ENCODE data around the gene TIGD3.

DNA sequence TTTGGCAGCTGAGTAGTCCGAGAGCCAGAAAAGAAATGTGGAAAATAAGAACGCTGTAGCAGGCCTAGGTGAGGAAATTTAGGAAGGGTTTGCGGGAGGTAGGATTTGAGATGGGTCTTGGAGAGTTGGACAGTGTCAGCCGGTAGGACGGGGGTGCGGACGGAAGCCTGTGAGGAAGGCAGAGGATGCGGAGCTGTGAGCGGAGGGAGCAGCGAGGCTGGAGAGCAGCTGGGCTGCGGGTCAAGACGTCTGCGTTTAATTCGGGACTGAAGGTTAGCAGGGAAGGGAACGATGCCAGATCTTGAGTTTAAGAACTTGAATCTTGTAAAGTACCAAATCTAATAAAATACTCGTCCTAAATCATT, 669 bp upstream of the TIGD3 start:
- no peak for TF ChIP-seq ETV6 (IDR thresholded peaks at IDR 0.05; ENCODE audit: borderline replicate concordance in 1 of 2, low read depth in 2 of 2, low read length in 1 of 2)
- TF ChIP-seq ETV6 (CRISPR knock-in tag; IDR thresholded peaks at IDR 0.05; ENCODE audit: borderline replicate concordance) = no peak
- no peak for TF ChIP-seq EP300 (IDR thresholded peaks at IDR 0.05; ENCODE audit: low read length)
- TF ChIP-seq, protein P1, sequence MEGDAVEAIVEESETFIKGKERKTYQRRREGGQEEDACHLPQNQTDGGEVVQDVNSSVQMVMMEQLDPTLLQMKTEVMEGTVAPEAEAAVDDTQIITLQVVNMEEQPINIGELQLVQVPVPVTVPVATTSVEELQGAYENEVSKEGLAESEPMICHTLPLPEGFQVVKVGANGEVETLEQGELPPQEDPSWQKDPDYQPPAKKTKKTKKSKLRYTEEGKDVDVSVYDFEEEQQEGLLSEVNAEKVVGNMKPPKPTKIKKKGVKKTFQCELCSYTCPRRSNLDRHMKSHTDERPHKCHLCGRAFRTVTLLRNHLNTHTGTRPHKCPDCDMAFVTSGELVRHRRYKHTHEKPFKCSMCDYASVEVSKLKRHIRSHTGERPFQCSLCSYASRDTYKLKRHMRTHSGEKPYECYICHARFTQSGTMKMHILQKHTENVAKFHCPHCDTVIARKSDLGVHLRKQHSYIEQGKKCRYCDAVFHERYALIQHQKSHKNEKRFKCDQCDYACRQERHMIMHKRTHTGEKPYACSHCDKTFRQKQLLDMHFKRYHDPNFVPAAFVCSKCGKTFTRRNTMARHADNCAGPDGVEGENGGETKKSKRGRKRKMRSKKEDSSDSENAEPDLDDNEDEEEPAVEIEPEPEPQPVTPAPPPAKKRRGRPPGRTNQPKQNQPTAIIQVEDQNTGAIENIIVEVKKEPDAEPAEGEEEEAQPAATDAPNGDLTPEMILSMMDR (IDR thresholded peaks at IDR 0.05 in 2 of 3, conservative IDR thresholded peaks at IDR 0.05 in 1 of 3; ENCODE audit: insufficient read depth in 2 of 3, low read depth in 1 of 3, low read length in 3 of 3) = no peak
- no peak for TF ChIP-seq XRCC4 (IDR thresholded peaks at IDR 0.05; ENCODE audit: extremely low read depth, insufficient read depth, insufficient read length)
- TF ChIP-seq ZNF707 (CRISPR knock-in tag; conservative IDR thresholded peaks at IDR 0.05) = no peak
- TF ChIP-seq CHCHD3 (CRISPR knock-in tag; IDR thresholded peaks at IDR 0.05) = no peak
- TF ChIP-seq, protein P2, sequence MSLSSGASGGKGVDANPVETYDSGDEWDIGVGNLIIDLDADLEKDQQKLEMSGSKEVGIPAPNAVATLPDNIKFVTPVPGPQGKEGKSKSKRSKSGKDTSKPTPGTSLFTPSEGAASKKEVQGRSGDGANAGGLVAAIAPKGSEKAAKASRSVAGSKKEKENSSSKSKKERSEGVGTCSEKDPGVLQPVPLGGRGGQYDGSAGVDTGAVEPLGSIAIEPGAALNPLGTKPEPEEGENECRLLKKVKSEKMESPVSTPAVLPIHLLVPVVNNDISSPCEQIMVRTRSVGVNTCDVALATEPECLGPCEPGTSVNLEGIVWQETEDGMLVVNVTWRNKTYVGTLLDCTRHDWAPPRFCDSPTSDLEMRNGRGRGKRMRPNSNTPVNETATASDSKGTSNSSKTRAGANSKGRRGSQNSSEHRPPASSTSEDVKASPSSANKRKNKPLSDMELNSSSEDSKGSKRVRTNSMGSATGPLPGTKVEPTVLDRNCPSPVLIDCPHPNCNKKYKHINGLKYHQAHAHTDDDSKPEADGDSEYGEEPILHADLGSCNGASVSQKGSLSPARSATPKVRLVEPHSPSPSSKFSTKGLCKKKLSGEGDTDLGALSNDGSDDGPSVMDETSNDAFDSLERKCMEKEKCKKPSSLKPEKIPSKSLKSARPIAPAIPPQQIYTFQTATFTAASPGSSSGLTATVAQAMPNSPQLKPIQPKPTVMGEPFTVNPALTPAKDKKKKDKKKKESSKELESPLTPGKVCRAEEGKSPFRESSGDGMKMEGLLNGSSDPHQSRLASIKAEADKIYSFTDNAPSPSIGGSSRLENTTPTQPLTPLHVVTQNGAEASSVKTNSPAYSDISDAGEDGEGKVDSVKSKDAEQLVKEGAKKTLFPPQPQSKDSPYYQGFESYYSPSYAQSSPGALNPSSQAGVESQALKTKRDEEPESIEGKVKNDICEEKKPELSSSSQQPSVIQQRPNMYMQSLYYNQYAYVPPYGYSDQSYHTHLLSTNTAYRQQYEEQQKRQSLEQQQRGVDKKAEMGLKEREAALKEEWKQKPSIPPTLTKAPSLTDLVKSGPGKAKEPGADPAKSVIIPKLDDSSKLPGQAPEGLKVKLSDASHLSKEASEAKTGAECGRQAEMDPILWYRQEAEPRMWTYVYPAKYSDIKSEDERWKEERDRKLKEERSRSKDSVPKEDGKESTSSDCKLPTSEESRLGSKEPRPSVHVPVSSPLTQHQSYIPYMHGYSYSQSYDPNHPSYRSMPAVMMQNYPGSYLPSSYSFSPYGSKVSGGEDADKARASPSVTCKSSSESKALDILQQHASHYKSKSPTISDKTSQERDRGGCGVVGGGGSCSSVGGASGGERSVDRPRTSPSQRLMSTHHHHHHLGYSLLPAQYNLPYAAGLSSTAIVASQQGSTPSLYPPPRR (CRISPR knock-in tag; IDR thresholded peaks at IDR 0.05; ENCODE audit: borderline replicate concordance) = no peak
- TF ChIP-seq CEBPZ (IDR thresholded peaks at IDR 0.05; ENCODE audit: borderline replicate concordance, low read depth, low read length) = no peak
